Esophagus squamous epithelium (tissue), 4 donors: ENCODE results near the gene AIDA.

ENCODE experiments used
- POLR2A ChIP-seq, 4 donors: fragments of 450-650 bp; IDR thresholded peaks; one replicate each; pipeline ENCODE4 v1.6.1; 2017; ENCODE audit warnings: antibody characterized with exemption in 4 of 4, mild to moderate bottlenecking in 4 of 4, moderate library complexity in 3 of 4
- TF ChIP-seq, protein P1 (sequence below), 6 experiments: fragments of 450-650 bp in 4 of 6; fragments of 200-600 bp in 2 of 6; sonication (generic) in 2 of 6; IDR thresholded peaks; one replicate each; pipeline ENCODE4 v1.5.1; 2016 to 2019; ENCODE audit warnings: antibody characterized with exemption in 6 of 6, mild to moderate bottlenecking in 4 of 6, moderate library complexity in 4 of 6

DNA sequence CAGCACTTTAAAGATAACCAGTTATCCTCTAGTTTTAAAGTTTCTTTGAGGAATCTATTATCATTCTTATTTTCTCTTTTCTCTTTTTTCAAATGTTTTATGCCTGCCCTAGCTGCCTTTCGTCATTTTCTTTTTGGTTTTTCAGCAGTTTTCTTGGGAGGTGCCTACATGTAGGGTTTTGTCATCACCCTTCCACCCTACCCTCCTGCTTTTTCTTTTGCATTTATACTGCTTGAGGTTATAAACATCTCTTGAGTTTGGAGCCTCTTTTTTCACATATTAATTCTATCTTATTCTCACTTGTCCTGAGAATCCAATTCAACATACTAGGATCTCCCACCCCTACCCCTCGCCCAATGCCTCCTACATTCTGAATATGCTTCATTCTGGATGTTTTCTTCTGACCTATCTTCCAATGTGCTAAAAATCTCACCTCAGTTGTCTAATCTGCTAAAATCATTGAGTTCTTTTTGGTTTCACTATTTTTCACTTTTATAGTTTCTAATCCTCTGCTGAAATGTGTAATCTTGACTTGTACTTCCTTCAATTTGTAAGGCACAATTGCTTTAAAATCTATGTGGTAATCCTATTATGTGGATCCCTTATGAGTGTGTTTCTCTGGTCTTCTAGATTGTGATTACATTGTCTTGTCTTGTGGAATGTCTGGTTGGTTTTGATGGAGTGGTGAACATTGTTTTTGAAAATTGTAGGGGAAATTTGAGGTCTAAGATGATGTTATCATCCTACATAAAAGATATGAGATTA lies 55.7 kb downstream of the AIDA start:
- TF ChIP-seq, protein P1, sequence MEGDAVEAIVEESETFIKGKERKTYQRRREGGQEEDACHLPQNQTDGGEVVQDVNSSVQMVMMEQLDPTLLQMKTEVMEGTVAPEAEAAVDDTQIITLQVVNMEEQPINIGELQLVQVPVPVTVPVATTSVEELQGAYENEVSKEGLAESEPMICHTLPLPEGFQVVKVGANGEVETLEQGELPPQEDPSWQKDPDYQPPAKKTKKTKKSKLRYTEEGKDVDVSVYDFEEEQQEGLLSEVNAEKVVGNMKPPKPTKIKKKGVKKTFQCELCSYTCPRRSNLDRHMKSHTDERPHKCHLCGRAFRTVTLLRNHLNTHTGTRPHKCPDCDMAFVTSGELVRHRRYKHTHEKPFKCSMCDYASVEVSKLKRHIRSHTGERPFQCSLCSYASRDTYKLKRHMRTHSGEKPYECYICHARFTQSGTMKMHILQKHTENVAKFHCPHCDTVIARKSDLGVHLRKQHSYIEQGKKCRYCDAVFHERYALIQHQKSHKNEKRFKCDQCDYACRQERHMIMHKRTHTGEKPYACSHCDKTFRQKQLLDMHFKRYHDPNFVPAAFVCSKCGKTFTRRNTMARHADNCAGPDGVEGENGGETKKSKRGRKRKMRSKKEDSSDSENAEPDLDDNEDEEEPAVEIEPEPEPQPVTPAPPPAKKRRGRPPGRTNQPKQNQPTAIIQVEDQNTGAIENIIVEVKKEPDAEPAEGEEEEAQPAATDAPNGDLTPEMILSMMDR (IDR thresholded peaks at IDR 0.05), result no peak
- no peak for TF ChIP-seq POLR2A (IDR thresholded peaks at IDR 0.05)
